KMS-11 (cell line): Measurements from ENCODE around the gene NHSL1.

Experiments used
- H2AFZ ChIP-seq: fragments of 200-600 bp; sonication (generic); 2 replicates; pipeline ENCODE4 v1.6.1; 2016; ENCODE audit warnings: antibody characterized with exemption, mixed run types, low read depth
- H3K27ac ChIP-seq: fragments of 200-600 bp; sonication (generic); 2 replicates; pipeline ENCODE4 v1.6.1; 2016; ENCODE audit warnings: mild to moderate bottlenecking, mixed run types
- H3K27me3 ChIP-seq: fragments of 200-600 bp; sonication (generic); 2 replicates; pipeline ENCODE4 v1.6.1; 2017; ENCODE audit warnings: mild to moderate bottlenecking, low read depth, mixed run types, moderate library complexity; ENCODE audit not compliant: insufficient read depth
- H3K36me3 ChIP-seq: fragments of 200-600 bp; sonication (generic); 2 replicates; pipeline ENCODE4 v1.6.1; 2017; ENCODE audit warnings: mild to moderate bottlenecking, mixed run types; ENCODE audit not compliant: insufficient read depth
- H3K4me1 ChIP-seq: fragments of 200-600 bp; sonication (generic); 2 replicates; pipeline ENCODE4 v1.6.1; 2016; ENCODE audit warnings: mild to moderate bottlenecking, low read depth, mixed run types; ENCODE audit not compliant: poor library complexity, severe bottlenecking
- H3K4me2 ChIP-seq: fragments of 200-600 bp; sonication (generic); 2 replicates; pipeline ENCODE4 v1.7.0; 2016; ENCODE audit warnings: mild to moderate bottlenecking, mixed run types
- H3K4me3 ChIP-seq: fragments of 200-600 bp; sonication (generic); IDR thresholded peaks from 2 replicates; pipeline ENCODE4 v1.6.1; 2017; ENCODE audit warnings: low read depth, low read length, mixed read lengths; ENCODE audit not compliant: insufficient read depth
- H3K79me2 ChIP-seq: fragments of 200-600 bp; sonication (generic); 2 replicates; pipeline ENCODE4 v1.6.1; 2016; ENCODE audit warnings: low read depth, mixed run types; ENCODE audit not compliant: insufficient read depth
- H3K9ac ChIP-seq: fragments of 200-600 bp; sonication (generic); 2 replicates; pipeline ENCODE4 v1.6.1; 2016; ENCODE audit warnings: mild to moderate bottlenecking, mixed run types
- H4K20me1 ChIP-seq: fragments of 200-600 bp; sonication (generic); 2 replicates; pipeline ENCODE4 v1.6.1; 2016; ENCODE audit warnings: mild to moderate bottlenecking, mixed run types; ENCODE audit not compliant: insufficient read depth
- TF ChIP-seq, protein P1 (sequence below): fragments of 200-600 bp; sonication (generic); conservative IDR thresholded peaks from 2 replicates; pipeline ENCODE4 v1.6.1; 2017; ENCODE audit warnings: low read depth, mild to moderate bottlenecking, antibody characterized with exemption, low read length, moderate library complexity, mixed read lengths

The NHSL1 gene

GRCh38 chr6:138531387-138531786 lies 32.1 kb upstream of the NHSL1 start:
- H3K27me3 ChIP-seq = no peaks in the 10 kb centered on the region
- no peaks in the 10 kb centered on the region for H3K36me3 ChIP-seq
- TF ChIP-seq, protein P1, sequence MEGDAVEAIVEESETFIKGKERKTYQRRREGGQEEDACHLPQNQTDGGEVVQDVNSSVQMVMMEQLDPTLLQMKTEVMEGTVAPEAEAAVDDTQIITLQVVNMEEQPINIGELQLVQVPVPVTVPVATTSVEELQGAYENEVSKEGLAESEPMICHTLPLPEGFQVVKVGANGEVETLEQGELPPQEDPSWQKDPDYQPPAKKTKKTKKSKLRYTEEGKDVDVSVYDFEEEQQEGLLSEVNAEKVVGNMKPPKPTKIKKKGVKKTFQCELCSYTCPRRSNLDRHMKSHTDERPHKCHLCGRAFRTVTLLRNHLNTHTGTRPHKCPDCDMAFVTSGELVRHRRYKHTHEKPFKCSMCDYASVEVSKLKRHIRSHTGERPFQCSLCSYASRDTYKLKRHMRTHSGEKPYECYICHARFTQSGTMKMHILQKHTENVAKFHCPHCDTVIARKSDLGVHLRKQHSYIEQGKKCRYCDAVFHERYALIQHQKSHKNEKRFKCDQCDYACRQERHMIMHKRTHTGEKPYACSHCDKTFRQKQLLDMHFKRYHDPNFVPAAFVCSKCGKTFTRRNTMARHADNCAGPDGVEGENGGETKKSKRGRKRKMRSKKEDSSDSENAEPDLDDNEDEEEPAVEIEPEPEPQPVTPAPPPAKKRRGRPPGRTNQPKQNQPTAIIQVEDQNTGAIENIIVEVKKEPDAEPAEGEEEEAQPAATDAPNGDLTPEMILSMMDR = no peak
- H3K9ac ChIP-seq = no peak overlapping the region
- no peak overlapping the region for H3K27ac ChIP-seq
- no peak overlapping the region for H3K4me2 ChIP-seq
- no peaks in the 10 kb centered on the region for H3K4me1 ChIP-seq
- H4K20me1 ChIP-seq = no peaks in the 10 kb centered on the region
- no peak overlapping the region for H2AFZ ChIP-seq
- no peaks in the 10 kb centered on the region for H3K79me2 ChIP-seq
- H3K4me3 ChIP-seq = no peak overlapping the region

- H3K27me3 ChIP-seq = no peaks in the 10 kb centered on the region
- H3K4me3 ChIP-seq = no peak overlapping the region
- H3K9ac ChIP-seq = no peak overlapping the region
- no peaks in the 10 kb centered on the region for H3K36me3 ChIP-seq
- H4K20me1 ChIP-seq = no peaks in the 10 kb centered on the region
- H3K27ac ChIP-seq = no peak overlapping the region
- TF ChIP-seq, protein P1 = no peak
- H2AFZ ChIP-seq = no peak overlapping the region
- H3K4me1 ChIP-seq = no peaks in the 10 kb centered on the region
- H3K79me2 ChIP-seq = no peaks in the 10 kb centered on the region
- no peak overlapping the region for H3K4me2 ChIP-seq
Measured at GRCh38 chr6:138529478-138529877, 30.2 kb upstream of the NHSL1 start.

GRCh38 chr6:138528956-138529355 lies 29.7 kb upstream of the NHSL1 start:
- Histone ChIP-seq H3K79me2 (no peaks in the 10 kb centered on the region), H3K27me3 (no peaks in the 10 kb centered on the region), H4K20me1 (no peaks in the 10 kb centered on the region), H3K4me2 (no peak overlapping the region), H3K36me3 (no peaks in the 10 kb centered on the region), H2AFZ (no peak overlapping the region), H3K27ac (no peak overlapping the region), H3K4me3 (no peak overlapping the region), H3K4me1 (no peaks in the 10 kb centered on the region), H3K9ac (no peak overlapping the region)
- TF ChIP-seq, protein P1 = no peak

DNA sequence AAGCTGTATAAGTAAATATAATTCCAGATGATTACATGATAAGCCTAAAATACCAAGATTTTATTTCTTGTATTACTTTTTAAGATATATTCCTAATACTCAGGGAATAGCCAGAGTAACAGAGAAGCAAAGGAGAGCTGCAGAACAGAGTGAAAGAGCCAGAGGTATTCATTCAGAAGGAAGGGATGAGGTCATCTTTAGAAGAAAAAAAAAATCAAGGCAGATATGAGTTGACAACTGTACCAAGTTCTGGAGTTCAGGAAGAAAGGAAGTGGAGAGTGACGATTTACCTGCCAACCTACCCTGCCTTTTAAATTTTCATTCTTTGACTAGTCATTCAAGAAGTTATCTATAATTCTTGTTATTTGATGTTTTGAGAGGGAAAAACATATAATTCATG lies 28.8 kb upstream of the NHSL1 start:
- Histone ChIP-seq H3K36me3 (no peaks in the 10 kb centered on the region), H3K79me2 (no peaks in the 10 kb centered on the region), H3K4me3 (no peak overlapping the region), H3K27me3 (no peaks in the 10 kb centered on the region), H4K20me1 (no peaks in the 10 kb centered on the region), H2AFZ (no peak overlapping the region), H3K27ac (no peak overlapping the region), H3K4me2 (no peak overlapping the region), H3K9ac (no peak overlapping the region), H3K4me1 (no peaks in the 10 kb centered on the region)
- TF ChIP-seq, protein P1 = no peak
